ENCODE data around the gene SERF2.
"Not testable (repeated sequence)": the region's sequence is repeated elsewhere in the genome, so short reads cannot be mapped to it uniquely, and the experiment has no call there.

SERF2 gene

DNA sequence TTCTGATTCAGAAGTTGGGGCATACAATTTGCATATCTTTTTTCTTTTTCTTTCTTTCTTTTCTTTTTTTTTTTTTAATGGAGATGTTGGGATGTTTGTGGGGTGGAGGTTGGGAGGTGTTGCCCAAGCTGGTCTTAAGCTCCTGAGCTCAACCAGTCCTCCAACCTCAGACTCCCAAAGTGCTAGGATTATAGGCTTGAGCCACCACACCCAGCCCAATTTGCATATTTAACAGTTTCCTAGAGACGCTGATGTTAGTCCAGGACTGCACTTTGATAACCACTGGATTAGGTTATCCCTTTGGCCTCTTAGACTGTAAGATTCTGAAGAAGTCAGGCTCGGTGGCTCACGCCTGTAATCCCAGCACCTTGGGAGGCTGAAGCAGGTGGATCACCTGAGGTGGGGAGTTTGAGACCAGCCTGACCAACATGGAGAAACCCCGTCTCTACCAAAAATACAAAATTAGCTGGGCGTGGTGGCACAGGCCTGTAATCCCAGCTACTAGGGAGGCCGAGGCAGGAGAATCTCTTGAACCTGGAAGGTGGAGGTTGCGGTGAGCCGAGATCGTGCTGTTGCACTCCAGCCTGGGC lies 37.9 kb downstream of the SERF2 start:
- not testable (repeated sequence) for DNase-seq (ENCODE audit: low read depth in 2 of 2)

DNA sequence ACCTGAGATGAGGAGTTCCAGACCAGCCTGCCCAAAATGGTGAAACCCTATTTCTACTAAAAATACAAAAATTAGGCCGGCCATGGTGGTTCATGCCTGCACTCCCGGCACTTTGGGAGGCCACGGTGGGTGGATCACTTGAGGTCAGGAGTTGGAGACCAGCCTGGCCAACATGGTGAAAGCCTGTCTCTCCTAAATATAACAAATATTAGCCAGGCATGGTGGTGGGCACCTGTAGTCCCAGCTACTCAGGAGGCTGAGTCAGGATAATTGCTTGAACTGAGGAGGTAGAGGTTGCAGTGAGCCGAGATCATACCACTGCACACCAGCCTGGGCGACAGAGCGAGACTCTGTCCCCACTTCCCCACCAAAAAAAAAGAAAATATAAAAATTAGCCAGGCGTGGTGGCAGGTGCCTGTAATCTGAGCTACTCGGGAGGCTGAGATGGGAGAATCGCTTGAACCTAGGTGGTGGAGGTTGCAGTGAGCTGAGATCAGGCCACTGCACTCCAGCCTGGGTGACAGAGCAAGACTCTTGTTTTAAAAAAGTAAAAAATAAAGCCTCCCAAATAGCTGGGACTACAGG lies 38.7 kb downstream of the SERF2 start:
- not testable (repeated sequence) for DNase-seq (ENCODE audit: low read depth in 2 of 2)

DNA sequence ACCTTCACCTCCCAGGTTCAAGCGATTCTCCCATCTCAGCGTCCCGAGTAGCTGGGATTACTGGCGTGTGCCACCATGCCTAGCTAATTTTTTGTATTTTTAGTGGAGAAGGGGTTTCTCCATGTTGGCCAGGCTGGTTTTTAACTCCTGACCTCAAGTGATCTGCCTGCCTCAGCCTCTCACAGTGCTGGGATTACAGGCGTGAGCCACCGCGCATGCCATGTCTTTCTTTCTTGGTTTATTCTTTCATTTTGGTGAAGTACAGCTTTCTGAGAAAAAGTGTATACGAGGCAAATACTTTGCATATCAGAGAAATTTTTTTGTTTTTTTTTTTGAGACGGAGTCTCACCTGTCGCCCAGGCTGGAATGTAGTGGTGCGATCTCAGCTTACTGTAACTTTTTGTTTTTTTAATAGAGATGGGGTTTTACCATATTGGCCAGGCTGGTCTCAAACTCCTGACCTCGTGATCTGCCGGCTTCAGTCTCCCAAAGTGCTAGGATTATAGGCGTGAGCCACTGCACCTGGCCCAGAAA lies 39.5 kb downstream of the SERF2 start:
- not testable (repeated sequence) for DNase-seq (ENCODE audit: low read depth in 2 of 2)

DNA sequence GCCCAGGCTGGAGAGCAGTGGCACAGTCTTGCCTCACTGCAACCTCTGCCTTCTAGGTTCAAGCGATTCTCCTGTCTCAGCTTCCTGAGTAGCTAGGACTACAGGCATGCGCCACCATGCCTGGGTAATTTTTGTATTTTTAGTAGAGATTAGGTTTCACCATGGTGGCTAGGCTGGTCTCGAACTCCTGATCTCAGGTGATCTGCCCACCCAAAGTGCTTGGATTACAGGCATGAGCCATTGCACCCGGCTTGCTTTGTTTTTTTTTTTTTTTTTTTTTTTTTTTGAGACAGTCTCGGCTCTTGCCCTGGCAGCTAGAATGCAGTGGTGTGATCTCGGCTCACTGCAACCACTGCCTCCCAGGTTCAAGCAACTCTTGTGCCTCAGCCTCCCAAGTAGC lies 40.4 kb downstream of the SERF2 start:
- not testable (repeated sequence) for DNase-seq (ENCODE audit: low read depth in 2 of 2)

DNA sequence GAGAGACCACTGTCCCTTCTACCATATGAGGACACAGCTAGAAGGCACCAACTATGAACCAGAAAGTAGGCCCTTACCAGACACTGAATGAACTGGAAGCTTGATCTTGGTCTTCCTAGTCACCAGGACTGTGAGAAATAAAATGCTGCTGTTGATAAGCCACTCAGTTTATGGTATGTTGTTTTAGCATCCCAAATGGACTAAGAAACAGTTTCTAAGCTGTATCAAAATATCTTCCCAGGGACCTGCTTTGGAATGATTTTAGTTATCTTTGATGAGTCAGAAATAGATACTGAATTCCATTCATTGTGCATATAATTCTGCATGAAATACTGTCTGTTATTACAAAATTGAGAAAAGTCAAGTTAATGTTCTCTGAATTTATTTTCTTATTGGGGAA lies 53.3 kb downstream of the SERF2 start:
- DNase-seq (ENCODE audit: low read depth in 2 of 2), result no peak
